HAP-1 (cell line): ENCODE measurements around the gene TGM3.

Source experiments
- DNase-seq, 2 experiments: peaks; one replicate each; pipeline ENCODE4 v3.0.0-alpha.2; 2016 to 2020; ENCODE audit warnings: low spot score in 2 of 2
- H3K27me3 ChIP-seq: fragments of 250-450 bp; sonication (Bioruptor Pico); 2 replicates; pipeline ENCODE4 v1.5.1; 2020; ENCODE audit warnings: low read depth, mild to moderate bottlenecking, moderate library complexity
- H3K36me3 ChIP-seq: fragments of 250-450 bp; sonication (Bioruptor Pico); replicated peaks from 2 replicates; pipeline ENCODE4 v1.5.1; 2020; ENCODE audit warnings: mild to moderate bottlenecking
- H3K4me1 ChIP-seq: fragments of 250-450 bp; sonication (Bioruptor Pico); 2 replicates; pipeline ENCODE4 v1.5.1; 2020; ENCODE audit warnings: mild to moderate bottlenecking
- H3K4me3 ChIP-seq: fragments of 250-450 bp; sonication (Bioruptor Pico); 2 replicates; pipeline ENCODE4 v1.5.1; 2020; ENCODE audit warnings: mild to moderate bottlenecking, moderate library complexity
- H3K9me3 ChIP-seq: fragments of 250-450 bp; sonication (Bioruptor Pico); 2 replicates; pipeline ENCODE4 v1.5.1; 2020; ENCODE audit warnings: mild to moderate bottlenecking, moderate library complexity
- in situ Hi-C: fragments of 300-500 bp; cut with MboI; formaldehyde crosslinking; loops from 3 replicates; pipeline ENCODE4 v1.14.3; 2020; ENCODE audit warnings: low sequenced_read_pairs, inconsistent platforms, mixed read lengths

Gene TGM3

GRCh38 chr20:2387580-2387979, 91.8 kb downstream of the TGM3 start:
- in situ Hi-C loops, result no loop called here
- no peak for DNase-seq
- no peaks in the 10 kb centered on the region; the same call in 1 of the 2 replicates for H3K27me3 ChIP-seq
- H3K9me3 ChIP-seq, result no peaks in the 10 kb centered on the region
- H3K4me1 ChIP-seq, result no peaks in the 10 kb centered on the region
- H3K4me3 ChIP-seq, result no peak overlapping the region
- no peaks in the 10 kb centered on the region for H3K36me3 ChIP-seq
